ENCODE data around the gene EYA4.

The EYA4 gene

DNA sequence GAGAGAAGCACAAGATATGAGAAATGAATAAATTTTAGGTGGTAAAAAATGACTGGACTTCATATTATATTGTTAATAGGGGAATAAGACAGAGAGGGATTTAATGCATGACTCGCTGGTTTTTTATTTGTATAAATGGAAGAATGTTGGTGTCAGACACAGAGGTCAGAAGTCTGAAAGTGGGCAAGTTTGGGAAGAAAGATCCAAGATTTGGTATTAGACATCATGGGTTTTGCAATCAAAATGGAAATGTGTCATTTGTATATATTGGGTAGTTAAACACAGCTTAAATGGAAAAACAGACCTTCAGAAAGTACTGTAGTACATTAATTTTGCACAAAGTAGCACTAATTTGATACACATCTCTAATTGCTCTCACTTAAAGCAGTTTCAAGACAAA is 96.2 kb downstream of the EYA4 start:
- no peak overlapping the region for H3K14ac ChIP-seq (ENCODE audit: low read length)
- H2BK12ac ChIP-seq (ENCODE audit: low read length), result no peak overlapping the region
- H2BK120ac ChIP-seq (ENCODE audit: low read depth, low read length), result no peak overlapping the region
- peaks cover 0 to 1% of the 10 kb centered on the region in 2 donors for H3K4me1 ChIP-seq (ENCODE audit: control insufficient read depth in 2 of 2, insufficient read depth in 1 of 2, low read depth in 1 of 2, low read length in 2 of 2)
- H2BK15ac ChIP-seq (ENCODE audit: low read length), result no peak overlapping the region
- H3K23ac ChIP-seq (ENCODE audit: low read depth, low read length, poor library complexity), result no peak overlapping the region
- H3K27ac ChIP-seq (replicated peaks; ENCODE audit: low read length), result no peak overlapping the region
- no peak overlapping the region for H2AFZ ChIP-seq (ENCODE audit: low read length)
- H2AK5ac ChIP-seq (ENCODE audit: low read depth, low read length), result no peak overlapping the region
- no peaks in the 10 kb centered on the region for H3K9me3 ChIP-seq (replicated peaks in 1 of 2; ENCODE audit: control insufficient read depth in 2 of 2, insufficient read depth in 1 of 2, low read depth in 1 of 2, low read length in 2 of 2)
- no peak overlapping the region for H3K4me2 ChIP-seq (ENCODE audit: insufficient read depth, low read length, poor library complexity, severe bottlenecking)
- DNase-seq (ENCODE audit: low spot score), result no peak
- no peaks in the 10 kb centered on the region for H3K79me1 ChIP-seq (ENCODE audit: low read depth, low read length)
- H3K4ac ChIP-seq (ENCODE audit: low read length), result no peak overlapping the region
- no peaks in the 10 kb centered on the region for H3K36me3 ChIP-seq (replicated peaks in 1 of 2; ENCODE audit: control insufficient read depth in 2 of 2, insufficient read depth in 2 of 2, low read length in 2 of 2)
- H4K91ac ChIP-seq (ENCODE audit: low read depth, low read length, poor library complexity), result no peak overlapping the region
- no peak overlapping the region for H3K18ac ChIP-seq (ENCODE audit: low read length)
- no peak overlapping the region for H3K9ac ChIP-seq (ENCODE audit: low read depth, low read length, poor library complexity)
- no peaks in the 10 kb centered on the region for H3K27me3 ChIP-seq (ENCODE audit: control insufficient read depth in 3 of 3, insufficient read depth in 3 of 3, low read depth in 1 of 3, low read length in 3 of 3)
- no CpG with 5 or more reads among the region's 1 CpG for WGBS, 2 donors (ENCODE audit: extremely low coverage in 2 of 2, insufficient read length in 2 of 2, insufficient replicate concordance in 1 of 2)
- no peak overlapping the region for H2BK5ac ChIP-seq (ENCODE audit: low read length)
- no peak overlapping the region for H4K8ac ChIP-seq (ENCODE audit: low read depth, low read length)
- no peak overlapping the region for H3K4me3 ChIP-seq (ENCODE audit: low read length in 2 of 2)

DNA sequence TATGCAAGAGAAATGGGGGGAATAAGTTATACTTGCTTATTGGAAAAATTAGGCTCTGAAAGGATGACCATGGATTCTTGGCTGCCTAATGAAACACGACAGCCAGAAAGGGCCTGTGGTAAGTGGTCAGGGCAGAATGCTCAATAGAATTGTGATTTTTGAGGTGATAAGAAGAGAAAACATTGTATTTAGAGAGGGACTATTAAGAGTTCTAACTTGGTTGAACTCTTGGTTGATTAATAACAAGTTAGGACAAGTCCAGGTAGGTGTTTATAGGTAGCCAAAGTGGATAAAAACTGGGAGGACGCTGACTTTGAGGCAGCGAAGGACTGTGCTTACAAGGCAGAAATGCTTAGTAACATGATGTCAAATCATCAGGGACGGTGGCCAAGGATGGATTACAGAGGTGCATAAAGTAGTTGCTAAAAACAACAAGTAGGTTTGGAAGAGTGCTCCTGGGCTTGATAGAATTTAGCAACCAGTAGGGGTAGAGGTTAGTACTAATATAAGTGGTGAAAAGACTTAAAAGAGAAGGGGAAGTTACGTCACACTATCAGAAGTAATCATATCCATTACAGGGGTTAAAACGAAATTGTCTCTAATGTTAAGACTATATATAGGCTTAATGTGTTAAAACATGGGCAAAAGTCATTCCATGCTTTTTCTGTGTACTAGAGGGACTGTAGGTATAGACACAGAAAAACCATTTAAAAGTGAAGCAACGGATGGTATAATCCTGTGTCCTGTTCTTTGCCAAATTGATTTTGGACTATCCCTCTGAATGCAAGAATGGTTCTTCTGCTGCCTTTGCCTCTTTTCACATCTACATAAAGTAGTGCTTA is 98.6 kb downstream of the EYA4 start:
- Histone ChIP-seq H3K4me3 (ENCODE audit: low read length in 2 of 2) (no peak overlapping the region), H3K9ac (ENCODE audit: low read depth, low read length, poor library complexity) (no peak overlapping the region)
- no CpG with 5 or more reads among the region's 7 CpGs for WGBS, 2 donors (ENCODE audit: extremely low coverage in 2 of 2, insufficient read length in 2 of 2, insufficient replicate concordance in 1 of 2)

DNA sequence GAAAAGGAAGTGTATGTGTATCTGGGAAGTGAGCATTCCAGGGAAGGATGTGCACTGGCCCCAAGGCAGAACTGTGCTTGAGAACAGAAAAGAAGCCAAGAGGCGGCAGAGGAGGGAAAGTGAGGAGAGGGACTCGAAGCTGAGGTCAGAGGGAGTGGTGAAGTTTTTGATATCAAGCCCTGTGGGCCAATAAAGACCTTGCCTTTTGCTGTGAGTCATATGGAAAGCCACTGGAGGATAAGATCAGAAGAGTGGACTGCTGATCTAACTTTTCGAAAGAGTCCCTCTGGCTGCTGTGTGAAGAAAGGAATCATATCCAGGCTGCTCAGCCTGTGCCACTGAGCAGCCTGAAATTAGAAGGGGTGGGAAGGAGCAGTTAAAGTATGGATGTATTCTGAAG is 99.4 kb downstream of the EYA4 start:
- no peak overlapping the region for H3K4me3 ChIP-seq (ENCODE audit: low read length in 2 of 2)
- no peak overlapping the region for H2BK120ac ChIP-seq (ENCODE audit: low read depth, low read length)
- H3K4me1 ChIP-seq (ENCODE audit: control insufficient read depth in 2 of 2, insufficient read depth in 1 of 2, low read depth in 1 of 2, low read length in 2 of 2), result peaks cover 0 to 1% of the 10 kb centered on the region in 2 donors
- no peak overlapping the region for H3K18ac ChIP-seq (ENCODE audit: low read length)
- H3K14ac ChIP-seq (ENCODE audit: low read length), result no peak overlapping the region
- no peak overlapping the region for H2AK5ac ChIP-seq (ENCODE audit: low read depth, low read length)
- no peak overlapping the region for H3K27ac ChIP-seq (replicated peaks; ENCODE audit: low read length)
- H3K4ac ChIP-seq (ENCODE audit: low read length), result no peak overlapping the region
- no peak overlapping the region for H4K91ac ChIP-seq (ENCODE audit: low read depth, low read length, poor library complexity)
- H2BK5ac ChIP-seq (ENCODE audit: low read length), result no peak overlapping the region
- no peak overlapping the region for H2AFZ ChIP-seq (ENCODE audit: low read length)
- DNase-seq (ENCODE audit: low spot score), result no peak
- H4K8ac ChIP-seq (ENCODE audit: low read depth, low read length), result no peak overlapping the region
- H3K23ac ChIP-seq (ENCODE audit: low read depth, low read length, poor library complexity), result no peak overlapping the region
- no peaks in the 10 kb centered on the region for H3K9me3 ChIP-seq (replicated peaks in 1 of 2; ENCODE audit: control insufficient read depth in 2 of 2, insufficient read depth in 1 of 2, low read depth in 1 of 2, low read length in 2 of 2)
- H3K79me1 ChIP-seq (ENCODE audit: low read depth, low read length), result no peaks in the 10 kb centered on the region
- H3K27me3 ChIP-seq (ENCODE audit: control insufficient read depth in 3 of 3, insufficient read depth in 3 of 3, low read depth in 1 of 3, low read length in 3 of 3), result no peaks in the 10 kb centered on the region
- no peaks in the 10 kb centered on the region for H3K36me3 ChIP-seq (replicated peaks in 1 of 2; ENCODE audit: control insufficient read depth in 2 of 2, insufficient read depth in 2 of 2, low read length in 2 of 2)
- no peak overlapping the region for H3K4me2 ChIP-seq (ENCODE audit: insufficient read depth, low read length, poor library complexity, severe bottlenecking)
- H3K9ac ChIP-seq (ENCODE audit: low read depth, low read length, poor library complexity), result no peak overlapping the region
- H2BK15ac ChIP-seq (ENCODE audit: low read length), result no peak overlapping the region
- WGBS, 2 donors (ENCODE audit: extremely low coverage in 2 of 2, insufficient read length in 2 of 2, insufficient replicate concordance in 1 of 2), result no CpG with 5 or more reads among the region's 3 CpGs
- no peak overlapping the region for H2BK12ac ChIP-seq (ENCODE audit: low read length)

More for the DNA sequence above, 98.6 kb downstream of the EYA4 start:
- Histone ChIP-seq H3K4me1 (ENCODE audit: control insufficient read depth in 2 of 2, insufficient read depth in 1 of 2, low read depth in 1 of 2, low read length in 2 of 2) (peaks cover 0 to 1% of the 10 kb centered on the region in 2 donors), H3K9me3 (replicated peaks in 1 of 2; ENCODE audit: control insufficient read depth in 2 of 2, insufficient read depth in 1 of 2, low read depth in 1 of 2, low read length in 2 of 2) (no peaks in the 10 kb centered on the region), H3K23ac (ENCODE audit: low read depth, low read length, poor library complexity) (no peak overlapping the region), H2BK5ac (ENCODE audit: low read length) (no peak overlapping the region), H3K27me3 (ENCODE audit: control insufficient read depth in 3 of 3, insufficient read depth in 3 of 3, low read depth in 1 of 3, low read length in 3 of 3) (no peaks in the 10 kb centered on the region), H4K8ac (ENCODE audit: low read depth, low read length) (no peak overlapping the region), H3K4me2 (ENCODE audit: insufficient read depth, low read length, poor library complexity, severe bottlenecking) (no peak overlapping the region), H3K36me3 (replicated peaks in 1 of 2; ENCODE audit: control insufficient read depth in 2 of 2, insufficient read depth in 2 of 2, low read length in 2 of 2) (no peaks in the 10 kb centered on the region), H2BK15ac (ENCODE audit: low read length) (no peak overlapping the region), H2AK5ac (ENCODE audit: low read depth, low read length) (no peak overlapping the region), H2BK12ac (ENCODE audit: low read length) (no peak overlapping the region), H2AFZ (ENCODE audit: low read length) (no peak overlapping the region), H3K18ac (ENCODE audit: low read length) (no peak overlapping the region), H3K14ac (ENCODE audit: low read length) (no peak overlapping the region), H3K79me1 (ENCODE audit: low read depth, low read length) (no peaks in the 10 kb centered on the region), H2BK120ac (ENCODE audit: low read depth, low read length) (no peak overlapping the region), H3K4ac (ENCODE audit: low read length) (no peak overlapping the region), H3K27ac (replicated peaks; ENCODE audit: low read length) (no peak overlapping the region), H4K91ac (ENCODE audit: low read depth, low read length, poor library complexity) (no peak overlapping the region)
- no peak for DNase-seq (ENCODE audit: low spot score)

DNA sequence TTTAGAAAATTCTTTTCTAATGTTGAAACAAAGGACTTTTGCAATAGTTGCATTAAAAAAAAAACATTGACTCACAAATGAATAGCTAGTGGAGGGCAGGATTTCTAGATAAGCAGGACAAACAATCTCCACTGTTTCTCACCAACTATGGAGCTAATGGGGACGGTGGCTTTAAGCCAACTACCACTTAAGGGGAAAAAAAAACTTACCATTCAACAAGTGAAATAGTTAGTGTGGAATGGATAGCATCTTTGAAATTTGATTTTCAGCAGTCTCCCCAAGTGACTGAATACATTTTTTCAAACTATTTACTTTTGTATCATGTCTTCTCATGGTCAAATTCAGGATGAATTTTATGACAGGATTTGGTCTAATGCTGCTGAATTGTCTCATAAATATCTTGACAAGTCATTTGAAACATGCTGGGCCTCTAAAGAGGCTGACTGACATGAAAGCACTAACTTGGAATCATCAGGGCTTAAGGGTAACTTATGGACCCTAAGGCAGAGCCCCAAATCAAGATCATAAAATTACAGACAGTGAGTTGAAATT is 100.5 kb downstream of the EYA4 start:
- Histone ChIP-seq H4K8ac (ENCODE audit: low read depth, low read length) (no peak overlapping the region), H2BK12ac (ENCODE audit: low read length) (no peak overlapping the region), H3K4me3 (ENCODE audit: low read length in 2 of 2) (no peak overlapping the region), H3K18ac (ENCODE audit: low read length) (no peak overlapping the region), H3K36me3 (replicated peaks in 1 of 2; ENCODE audit: control insufficient read depth in 2 of 2, insufficient read depth in 2 of 2, low read length in 2 of 2) (no peaks in the 10 kb centered on the region), H2BK120ac (ENCODE audit: low read depth, low read length) (no peak overlapping the region), H3K23ac (ENCODE audit: low read depth, low read length, poor library complexity) (no peak overlapping the region), H3K27ac (replicated peaks; ENCODE audit: low read length) (no peak overlapping the region), H3K14ac (ENCODE audit: low read length) (no peak overlapping the region), H3K79me1 (ENCODE audit: low read depth, low read length) (no peaks in the 10 kb centered on the region), H2AFZ (ENCODE audit: low read length) (no peak overlapping the region), H3K9ac (ENCODE audit: low read depth, low read length, poor library complexity) (no peak overlapping the region), H4K91ac (ENCODE audit: low read depth, low read length, poor library complexity) (no peak overlapping the region), H2AK5ac (ENCODE audit: low read depth, low read length) (no peak overlapping the region), H2BK15ac (ENCODE audit: low read length) (no peak overlapping the region), H2BK5ac (ENCODE audit: low read length) (no peak overlapping the region), H3K9me3 (replicated peaks in 1 of 2; ENCODE audit: control insufficient read depth in 2 of 2, insufficient read depth in 1 of 2, low read depth in 1 of 2, low read length in 2 of 2) (no peaks in the 10 kb centered on the region), H3K4me2 (ENCODE audit: insufficient read depth, low read length, poor library complexity, severe bottlenecking) (no peak overlapping the region), H3K27me3 (ENCODE audit: control insufficient read depth in 3 of 3, insufficient read depth in 3 of 3, low read depth in 1 of 3, low read length in 3 of 3) (no peaks in the 10 kb centered on the region), H3K4me1 (ENCODE audit: control insufficient read depth in 2 of 2, insufficient read depth in 1 of 2, low read depth in 1 of 2, low read length in 2 of 2) (peaks cover 0 to 1% of the 10 kb centered on the region in 2 donors), H3K4ac (ENCODE audit: low read length) (no peak overlapping the region)
- no peak for DNase-seq (ENCODE audit: low spot score)
- WGBS, 2 donors (ENCODE audit: extremely low coverage in 2 of 2, insufficient read length in 2 of 2, insufficient replicate concordance in 1 of 2), result no CpG with 5 or more reads among the region's 1 CpG
